ENCODE measurements around the gene KCNJ6. TPM values are rescaled to one million over a fixed set of nuclear protein-coding genes. Genes with fewer than 3 reads are reported as not detected.

Gene KCNJ6
- total RNA-seq, result 0.05 TPM in 1 of 2 replicates, not detected in the other

GRCh38 chr21:37916310-37917051 is at the start of gene KCNJ6:
TSS of gene KCNJ6 (minus strand) at chr21:37916457. CDS start at chr21:37840682, 75,775 bp downstream.

